Left renal pelvis (tissue), 4 donors: Measurements from ENCODE around the gene TTBK1. TPM values are rescaled to one million over a fixed set of nuclear protein-coding genes. Genes with fewer than 3 reads are reported as not detected.

Experiments
- DNase-seq, 4 donors: peaks; one replicate each; pipeline ENCODE4 v3.0.0-alpha.2; 2013; ENCODE audit warnings: low read depth in 4 of 4, low spot score in 3 of 4
- polyA plus RNA-seq, 4 donors: library from polyadenylated mRNA; unstranded; fragments of 120-200 nt; gene quantifications; one replicate each; pipeline ENCODE4 v1.2.1, GENCODE V29; 2013; ENCODE audit not compliant: insufficient read length in 4 of 4

Gene TTBK1
- polyA plus RNA-seq, 4 donors, result 0.20 to 0.44 (median 0.30) TPM

DNA sequence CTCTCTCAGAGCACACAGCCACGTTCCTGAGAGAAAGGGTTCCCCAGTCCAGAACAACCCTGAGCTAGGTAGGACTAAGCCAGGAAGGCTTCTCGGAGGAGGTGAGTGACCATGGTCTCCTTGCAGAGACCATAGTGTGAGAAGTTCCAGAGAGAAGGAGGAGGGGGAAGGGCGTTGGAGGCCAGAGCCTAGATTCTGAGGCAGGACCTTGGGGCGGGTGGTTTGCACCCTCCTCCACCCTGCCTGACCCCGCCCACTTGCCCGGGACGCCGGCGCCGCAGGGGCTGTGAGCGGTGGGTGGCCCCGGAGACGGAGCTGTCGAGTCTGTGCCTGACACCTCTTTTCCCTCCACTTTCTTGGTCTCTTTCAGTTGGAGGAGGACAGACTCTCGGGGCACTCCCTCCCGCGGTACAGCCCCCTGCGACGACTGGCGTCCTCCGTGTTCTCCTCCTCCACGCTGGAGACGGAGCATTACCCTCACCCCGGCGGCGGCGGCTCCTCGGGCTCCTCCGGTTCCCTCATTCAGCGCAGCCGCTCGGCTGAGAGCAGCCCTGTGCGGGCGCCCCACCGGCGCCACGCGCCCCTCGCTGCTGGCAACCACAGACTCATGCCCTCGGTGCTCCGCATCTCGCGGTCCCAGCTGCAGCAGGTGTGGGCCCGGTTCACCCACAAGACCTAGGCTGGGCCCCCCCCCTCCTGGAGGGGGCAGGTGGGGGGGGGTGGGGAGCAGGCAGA, 26.2 kb downstream of the TTBK1 start:
- DNase-seq, result no peak

- no peak for DNase-seq
Measured at GRCh38 chr6:43271103-43271815, 28.0 kb downstream of the TTBK1 start.

- no peak for DNase-seq
Measured at GRCh38 chr6:43271944-43272343, 28.7 kb downstream of the TTBK1 start.

- DNase-seq, result no peak
Measured at GRCh38 chr6:43273707-43274106, 30.4 kb downstream of the TTBK1 start.

GRCh38 chr6:43274127-43274915, 31.0 kb downstream of the TTBK1 start:
- DNase-seq, result no peak

GRCh38 chr6:43274916-43275597, 31.8 kb downstream of the TTBK1 start:
- no peak for DNase-seq

GRCh38 chr6:43275801-43276576, 32.7 kb downstream of the TTBK1 start:
- DNase-seq, result no peak

GRCh38 chr6:43276577-43277305, 33.5 kb downstream of the TTBK1 start:
- DNase-seq, result no peak

DNA sequence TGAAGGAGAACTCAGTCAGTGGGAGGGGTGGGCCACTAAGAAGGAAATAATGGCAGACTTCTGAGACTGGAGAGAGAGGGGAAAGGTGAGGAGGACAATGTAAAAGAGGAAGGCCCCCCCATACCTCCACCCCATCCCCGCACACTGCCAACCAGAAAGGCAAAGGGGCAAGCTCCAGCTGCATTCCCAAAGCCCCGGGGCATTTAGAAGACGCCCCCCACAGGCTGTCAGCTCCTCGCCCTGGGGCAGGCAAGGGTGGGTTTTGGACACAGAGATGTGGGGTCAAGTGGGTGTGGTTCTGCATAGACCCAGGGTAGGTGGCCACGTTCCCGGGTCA, 34.0 kb downstream of the TTBK1 start:
- DNase-seq, result no peak

DNA sequence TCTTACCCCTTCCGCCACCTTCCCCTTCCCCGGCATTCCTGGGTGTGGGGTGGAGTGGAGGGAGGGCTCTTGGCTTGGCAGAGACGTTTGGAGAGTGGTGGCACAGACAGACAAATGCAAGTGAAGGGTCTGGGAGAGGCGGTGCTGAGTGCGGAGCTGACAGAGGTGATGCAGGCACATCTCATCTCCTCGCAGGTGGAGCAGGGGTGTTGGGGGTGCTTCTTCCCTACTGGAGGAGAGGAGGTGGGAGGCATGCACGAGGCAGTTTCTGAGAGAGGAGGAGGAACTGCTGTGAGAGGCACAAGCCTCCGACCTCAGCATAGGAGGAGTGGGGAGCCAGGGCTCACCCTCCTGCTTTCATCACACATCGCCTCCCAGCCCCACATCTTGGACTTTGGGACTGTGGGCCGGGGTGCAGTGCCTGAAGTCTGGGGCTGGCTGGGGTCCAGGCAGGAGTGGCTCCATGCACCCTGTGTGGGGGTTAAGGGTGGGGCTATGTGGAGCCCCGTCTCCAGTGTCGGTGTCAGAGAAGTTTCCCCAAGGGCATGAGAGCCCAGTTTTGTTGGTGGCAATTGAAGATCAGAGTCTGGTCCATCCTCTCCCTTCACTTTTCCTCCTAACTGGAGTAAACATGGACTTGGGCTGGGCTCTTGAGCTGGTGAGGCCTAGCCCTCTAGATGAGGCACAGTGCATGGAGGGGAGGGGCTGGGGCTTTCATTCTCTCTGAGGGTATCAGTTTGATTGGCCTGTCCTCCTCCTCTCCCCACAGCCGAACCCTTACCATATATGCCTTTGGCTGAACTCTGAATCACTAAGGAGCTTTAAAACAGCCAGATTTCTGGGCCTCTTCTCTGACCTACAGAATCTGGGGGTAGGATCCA, 34.6 kb downstream of the TTBK1 start:
- no peak for DNase-seq

GRCh38 chr6:43278524-43279078, 35.3 kb downstream of the TTBK1 start:
- no peak for DNase-seq

DNA sequence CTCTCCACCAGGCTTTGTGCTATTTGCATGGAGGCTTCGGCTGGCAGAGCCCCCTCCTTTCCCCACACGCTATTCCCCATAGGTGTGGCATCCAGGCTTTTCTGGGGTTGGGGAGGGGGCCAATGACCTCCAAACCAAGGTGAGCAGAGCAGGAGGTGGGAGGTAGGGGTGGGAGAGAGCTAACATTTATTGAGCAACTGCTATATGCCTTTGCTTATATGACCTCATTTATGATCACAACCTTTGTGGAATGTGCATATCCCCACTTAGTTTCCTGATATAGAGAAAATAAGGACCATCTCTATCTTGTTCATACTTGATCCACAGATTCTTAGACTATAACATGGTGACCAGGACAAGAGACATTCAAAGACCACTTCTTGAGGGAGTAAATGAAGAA, 37.0 kb downstream of the TTBK1 start:
- DNase-seq, result no peak

DNA sequence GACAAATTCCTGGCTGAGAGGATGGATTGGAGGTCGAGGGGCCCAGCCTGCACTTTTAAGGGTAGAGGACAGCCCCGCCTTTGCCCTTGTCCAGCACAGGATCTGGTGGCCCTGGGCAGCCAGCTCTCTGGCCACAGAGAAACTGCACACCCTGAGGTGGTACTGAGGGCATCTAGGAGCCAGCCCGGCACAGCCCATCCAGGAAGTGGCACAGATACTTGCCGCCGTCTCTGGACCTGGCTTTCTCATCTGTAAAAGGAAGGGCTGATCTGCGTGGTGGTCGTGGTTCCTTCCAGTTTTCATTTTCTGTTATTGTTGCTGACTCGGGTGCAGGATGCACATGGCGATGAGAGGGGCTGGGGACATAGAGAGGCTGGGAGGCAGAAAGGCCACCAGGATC, 38.8 kb downstream of the TTBK1 start:
- DNase-seq, result no peak

DNA sequence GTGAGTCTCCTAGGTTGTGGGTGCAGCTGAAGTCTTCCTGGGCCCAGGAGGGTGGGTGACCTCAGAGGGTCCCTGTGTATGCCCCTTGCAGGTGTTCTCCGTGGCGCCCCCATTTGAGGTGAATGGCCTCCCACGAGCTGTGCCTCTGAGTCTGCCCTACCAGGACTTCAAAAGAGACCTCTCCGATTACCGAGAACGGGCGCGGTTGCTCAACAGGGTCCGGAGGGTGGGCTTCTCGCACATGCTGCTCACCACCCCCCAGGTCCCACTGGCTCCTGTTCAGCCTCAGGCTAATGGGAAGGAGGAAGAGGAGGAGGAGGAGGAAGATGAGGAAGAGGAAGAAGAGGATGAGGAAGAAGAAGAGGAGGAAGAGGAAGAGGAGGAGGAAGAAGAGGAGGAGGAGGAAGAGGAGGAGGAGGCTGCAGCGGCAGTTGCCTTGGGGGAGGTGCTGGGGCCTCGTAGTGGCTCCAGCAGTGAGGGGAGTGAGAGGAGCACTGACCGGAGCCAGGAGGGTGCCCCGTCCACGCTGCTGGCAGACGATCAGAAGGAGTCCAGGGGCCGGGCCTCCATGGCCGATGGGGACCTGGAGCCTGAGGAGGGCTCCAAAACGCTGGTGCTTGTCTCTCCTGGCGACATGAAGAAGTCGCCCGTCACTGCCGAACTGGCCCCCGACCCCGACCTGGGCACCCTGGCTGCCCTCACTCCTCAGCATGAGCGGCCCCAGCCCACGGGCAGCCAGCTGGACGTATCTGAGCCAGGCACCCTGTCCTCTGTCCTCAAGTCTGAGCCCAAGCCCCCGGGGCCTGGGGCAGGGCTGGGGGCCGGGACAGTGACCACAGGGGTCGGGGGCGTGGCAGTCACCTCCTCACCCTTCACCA, 39.6 kb downstream of the TTBK1 start:
- no peak for DNase-seq

- DNase-seq, result no peak
Measured at GRCh38 chr6:43283514-43283901, 40.2 kb downstream of the TTBK1 start.

- no peak for DNase-seq
Measured at GRCh38 chr6:43283905-43284304, 40.6 kb downstream of the TTBK1 start.

GRCh38 chr6:43284991-43285781, 41.9 kb downstream of the TTBK1 start:
- no peak for DNase-seq
